ENCODE data around the gene CTF1.

DNA sequence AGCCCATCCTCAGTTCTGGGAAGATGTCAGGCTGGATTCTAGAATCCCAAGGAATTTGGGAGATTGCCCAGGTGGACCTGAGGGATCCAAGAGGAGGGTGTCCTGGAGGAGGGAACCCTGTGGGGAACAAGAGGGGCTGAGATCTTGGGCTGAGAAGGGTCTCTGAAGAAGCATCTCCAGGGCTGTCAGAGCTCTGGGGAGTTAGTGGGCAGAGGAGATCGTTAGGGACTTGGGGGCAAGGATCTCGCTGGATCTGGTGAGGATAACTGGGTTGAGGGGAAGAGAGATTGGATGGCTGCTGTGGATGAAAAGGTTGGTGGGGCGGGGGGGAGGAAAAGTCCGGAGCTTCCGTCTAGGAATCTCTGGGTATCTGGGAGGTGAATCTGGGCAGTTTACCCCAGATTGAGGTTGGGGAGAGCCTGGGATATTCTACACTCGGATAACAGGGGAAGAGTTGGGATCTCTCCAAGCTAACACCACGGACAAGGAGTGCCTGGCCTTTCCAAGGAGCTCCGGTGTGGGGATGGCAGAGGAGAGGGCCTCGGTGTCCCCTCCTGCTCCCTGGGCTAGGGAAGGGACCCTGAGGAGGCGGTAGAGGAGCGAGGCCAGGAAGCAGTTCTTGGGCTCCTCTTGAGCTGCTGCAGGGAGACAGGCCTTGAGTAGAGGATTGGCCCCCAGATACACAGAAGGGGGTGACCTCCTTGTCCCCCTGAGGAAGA lies 28.7 kb downstream of the CTF1 start:
- TF ChIP-seq, protein P1, sequence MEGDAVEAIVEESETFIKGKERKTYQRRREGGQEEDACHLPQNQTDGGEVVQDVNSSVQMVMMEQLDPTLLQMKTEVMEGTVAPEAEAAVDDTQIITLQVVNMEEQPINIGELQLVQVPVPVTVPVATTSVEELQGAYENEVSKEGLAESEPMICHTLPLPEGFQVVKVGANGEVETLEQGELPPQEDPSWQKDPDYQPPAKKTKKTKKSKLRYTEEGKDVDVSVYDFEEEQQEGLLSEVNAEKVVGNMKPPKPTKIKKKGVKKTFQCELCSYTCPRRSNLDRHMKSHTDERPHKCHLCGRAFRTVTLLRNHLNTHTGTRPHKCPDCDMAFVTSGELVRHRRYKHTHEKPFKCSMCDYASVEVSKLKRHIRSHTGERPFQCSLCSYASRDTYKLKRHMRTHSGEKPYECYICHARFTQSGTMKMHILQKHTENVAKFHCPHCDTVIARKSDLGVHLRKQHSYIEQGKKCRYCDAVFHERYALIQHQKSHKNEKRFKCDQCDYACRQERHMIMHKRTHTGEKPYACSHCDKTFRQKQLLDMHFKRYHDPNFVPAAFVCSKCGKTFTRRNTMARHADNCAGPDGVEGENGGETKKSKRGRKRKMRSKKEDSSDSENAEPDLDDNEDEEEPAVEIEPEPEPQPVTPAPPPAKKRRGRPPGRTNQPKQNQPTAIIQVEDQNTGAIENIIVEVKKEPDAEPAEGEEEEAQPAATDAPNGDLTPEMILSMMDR (IDR thresholded peaks at IDR 0.05), result no peak
- no peak for TF ChIP-seq POLR2AphosphoS5 (IDR thresholded peaks at IDR 0.05)
